Muscle of back (tissue), 11 donors: ENCODE measurements around the gene PTCH1. TPM values are rescaled to one million over a fixed set of nuclear protein-coding genes. Genes with fewer than 3 reads are reported as not detected.

Experiments
- DNase-seq, 3 donors: peaks; one replicate each; pipeline versions ENCODE4 v3.0.0 to v3.0.0-alpha.2; 2013
- polyA plus RNA-seq, 10 donors: library from polyadenylated mRNA; unstranded; fragments of 120-200 nt; gene quantifications; one replicate each; pipeline ENCODE4 v1.2.1, GENCODE V29; 2013; ENCODE audit not compliant: insufficient read length in 10 of 10

PTCH1 gene
- polyA plus RNA-seq, 10 donors, result 5.1 to 32.6 (median 7.7) TPM

DNA sequence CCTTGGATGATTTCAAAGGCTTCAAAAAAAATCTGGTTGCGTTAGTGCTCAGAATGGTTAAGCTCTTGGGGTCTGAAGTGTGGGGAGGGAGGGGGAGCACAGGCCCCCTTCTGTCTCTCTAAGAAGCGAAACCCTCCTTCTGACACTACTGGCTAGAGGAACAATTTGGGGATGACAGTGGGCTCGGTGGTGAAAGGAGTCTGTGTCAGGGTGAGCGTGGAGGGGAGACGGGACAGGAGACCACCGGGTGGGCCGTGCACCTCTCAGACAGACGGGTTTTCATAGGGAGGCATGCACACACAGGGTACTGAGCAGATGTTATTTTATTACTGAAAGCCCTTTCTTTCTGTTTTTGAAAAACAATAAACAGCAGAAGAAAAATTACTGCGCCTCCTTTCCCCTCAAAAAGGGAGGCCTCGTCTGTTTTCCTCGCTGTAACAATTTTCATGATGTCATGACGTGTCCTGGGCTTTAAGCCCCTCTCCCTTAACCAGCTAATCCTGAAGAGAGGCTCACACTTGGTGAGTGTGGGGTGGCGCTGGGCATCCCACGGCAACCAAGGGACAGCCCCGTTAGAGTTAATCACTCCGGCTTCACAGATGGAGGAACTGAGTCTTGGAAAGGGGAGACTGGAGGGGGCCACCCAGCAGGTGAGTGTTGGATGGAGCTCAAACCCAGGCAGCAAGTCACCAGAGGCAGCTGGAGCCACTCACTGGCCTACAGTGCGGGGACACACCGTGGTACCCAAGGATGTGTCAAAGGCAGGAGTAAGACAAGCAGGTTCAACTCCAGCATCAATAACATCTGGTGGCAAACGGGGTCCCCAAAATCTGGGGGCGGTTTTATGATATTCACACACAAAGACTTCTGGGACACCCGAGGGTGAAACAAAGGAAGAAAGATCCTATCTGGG is 53.4 kb downstream of the PTCH1 start:
- no peak for DNase-seq

- DNase-seq, result peak; percentile 84 to 96 (median 92)
These were observed 54.3 kb downstream of the PTCH1 start for GRCh38 chr9:95462249-95463147.

DNA sequence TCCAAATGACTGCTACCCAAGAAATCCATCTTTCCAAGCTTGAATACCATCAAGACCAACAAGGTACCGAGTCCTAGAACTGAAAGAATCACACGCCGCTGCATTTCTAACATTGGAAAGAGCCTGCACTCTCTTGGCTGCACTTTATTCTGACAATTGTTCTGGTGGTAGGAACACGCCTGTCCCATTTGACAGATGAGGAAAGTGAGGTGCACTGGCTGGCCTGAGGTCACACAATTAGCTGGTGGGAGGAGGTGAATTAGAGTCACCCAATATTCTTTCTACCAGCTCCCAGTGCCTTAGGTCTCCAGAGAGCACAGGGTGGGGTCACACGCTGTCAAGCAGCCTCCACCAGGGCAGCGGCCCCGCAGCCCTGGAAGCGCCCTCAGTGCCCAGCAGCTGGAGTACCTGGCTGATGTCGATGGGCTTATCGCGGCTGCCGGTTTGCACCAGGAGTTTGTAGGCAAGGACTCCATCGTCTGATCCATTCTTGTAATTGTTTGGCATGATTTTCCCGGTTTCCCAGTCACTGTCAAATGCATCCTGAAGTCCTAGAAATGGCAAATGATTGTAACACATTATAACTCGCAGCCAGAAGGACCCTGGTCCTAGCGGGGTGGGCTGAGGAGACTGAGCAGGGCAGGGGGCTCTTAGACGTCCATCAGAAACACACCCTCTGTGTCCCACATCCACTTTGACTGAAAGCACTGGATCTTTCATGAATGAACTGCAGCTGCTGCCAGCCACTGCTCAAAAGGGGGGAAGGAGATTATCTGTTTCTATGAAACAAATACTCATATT is 55.1 kb downstream of the PTCH1 start:
- DNase-seq, result no peak

GRCh38 chr9:95460518-95461164 is 56.1 kb downstream of the PTCH1 start:
- no peak for DNase-seq

DNA sequence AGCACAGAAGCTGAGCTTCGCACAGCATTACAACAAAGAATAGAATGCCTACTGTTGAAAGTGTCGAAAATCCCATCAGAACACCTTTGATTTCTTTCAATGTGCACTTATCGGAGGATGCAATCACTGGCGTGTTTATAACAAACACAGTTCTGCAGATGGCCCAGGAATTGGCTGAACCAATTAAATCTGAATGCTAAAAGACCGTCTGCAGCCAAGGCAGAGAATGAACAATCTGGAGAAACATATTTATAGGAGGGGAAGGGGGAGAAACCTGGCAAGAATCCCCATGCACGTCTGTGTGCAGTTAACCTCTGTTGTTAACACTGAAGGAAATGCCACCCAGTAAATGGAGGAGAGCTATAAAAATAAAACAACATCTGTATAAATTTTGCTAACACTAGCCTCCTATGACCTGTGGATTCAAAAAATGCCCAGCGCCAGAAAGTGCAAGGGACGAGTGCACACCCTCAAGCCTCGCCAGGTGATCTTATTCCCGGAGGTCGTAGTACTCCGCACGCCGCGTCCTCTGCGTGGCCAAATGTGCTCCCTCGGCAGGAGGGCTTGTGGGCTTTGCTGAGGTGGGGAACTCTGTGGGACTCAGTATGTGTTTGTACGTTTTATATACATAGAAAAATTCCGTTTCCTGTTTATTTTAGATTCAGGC is 56.8 kb downstream of the PTCH1 start:
- DNase-seq, result peak in 1 of 3 donors; percentile 58

DNA sequence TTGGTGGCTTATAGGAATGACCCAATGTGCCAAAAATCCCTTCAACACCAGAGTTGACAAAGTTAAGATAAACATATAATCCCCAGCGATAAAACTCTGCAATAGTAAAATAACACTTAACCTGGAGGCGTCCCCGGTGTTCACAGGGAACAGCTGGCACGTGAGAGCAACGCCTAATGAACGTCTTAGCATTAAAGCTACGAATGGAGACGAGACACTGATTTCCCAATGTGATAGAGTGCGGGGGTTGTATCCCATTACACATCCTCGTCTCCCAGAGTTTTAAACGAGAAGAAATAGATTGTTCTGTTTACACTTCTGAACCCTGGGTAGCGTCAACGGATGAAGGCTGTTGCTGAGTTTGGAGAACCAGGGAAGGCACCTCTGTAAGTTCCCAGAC is 57.6 kb downstream of the PTCH1 start:
- DNase-seq, result no peak

- peak in 1 of 3 donors; percentile 29 for DNase-seq
These were observed 58.1 kb downstream of the PTCH1 start for GRCh38 chr9:95458666-95459065.

DNA sequence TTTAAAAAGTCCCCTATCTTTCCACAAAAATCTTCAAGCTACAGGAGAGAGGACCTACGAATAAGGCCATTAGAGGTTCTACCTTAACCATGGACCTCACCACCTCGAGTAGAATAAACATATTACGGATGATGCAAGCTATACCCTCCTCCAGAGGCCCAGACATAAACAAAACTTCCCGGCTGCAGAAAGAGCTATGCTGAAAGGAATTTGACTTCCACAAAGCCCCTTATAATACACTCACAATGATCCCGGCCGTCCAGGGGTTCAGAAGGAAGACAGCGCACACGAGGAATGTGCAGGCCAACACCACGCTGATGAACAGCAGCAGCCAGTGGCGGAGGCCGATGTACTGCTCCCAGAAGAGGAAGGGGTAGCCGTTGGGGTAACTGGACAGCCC is 59.0 kb downstream of the PTCH1 start:
- no peak for DNase-seq

DNA sequence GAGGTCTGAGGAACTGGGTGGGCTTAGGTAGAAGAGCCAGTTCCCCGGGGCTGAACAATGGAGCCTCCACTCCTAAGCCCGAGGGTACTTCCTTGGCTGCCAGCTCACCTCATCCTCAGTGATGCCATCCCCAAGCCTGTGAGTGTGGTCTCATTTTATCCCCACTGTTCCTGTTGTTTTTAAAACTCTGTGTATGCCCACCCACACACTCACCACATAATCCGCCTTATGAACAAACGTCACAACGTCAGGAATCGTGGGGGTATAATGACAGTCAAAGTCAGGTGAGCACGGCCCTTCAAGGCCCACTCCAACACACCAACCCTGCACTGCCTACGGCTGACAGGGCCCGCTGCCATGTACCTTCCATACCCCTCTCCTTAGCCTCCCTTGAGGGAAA is 61.1 kb downstream of the PTCH1 start:
- no peak for DNase-seq

- no peak for DNase-seq
These were observed 64.6 kb downstream of the PTCH1 start for GRCh38 chr9:95452176-95452575.

GRCh38 chr9:95451065-95451426 is 65.7 kb downstream of the PTCH1 start:
- DNase-seq, result no peak

DNA sequence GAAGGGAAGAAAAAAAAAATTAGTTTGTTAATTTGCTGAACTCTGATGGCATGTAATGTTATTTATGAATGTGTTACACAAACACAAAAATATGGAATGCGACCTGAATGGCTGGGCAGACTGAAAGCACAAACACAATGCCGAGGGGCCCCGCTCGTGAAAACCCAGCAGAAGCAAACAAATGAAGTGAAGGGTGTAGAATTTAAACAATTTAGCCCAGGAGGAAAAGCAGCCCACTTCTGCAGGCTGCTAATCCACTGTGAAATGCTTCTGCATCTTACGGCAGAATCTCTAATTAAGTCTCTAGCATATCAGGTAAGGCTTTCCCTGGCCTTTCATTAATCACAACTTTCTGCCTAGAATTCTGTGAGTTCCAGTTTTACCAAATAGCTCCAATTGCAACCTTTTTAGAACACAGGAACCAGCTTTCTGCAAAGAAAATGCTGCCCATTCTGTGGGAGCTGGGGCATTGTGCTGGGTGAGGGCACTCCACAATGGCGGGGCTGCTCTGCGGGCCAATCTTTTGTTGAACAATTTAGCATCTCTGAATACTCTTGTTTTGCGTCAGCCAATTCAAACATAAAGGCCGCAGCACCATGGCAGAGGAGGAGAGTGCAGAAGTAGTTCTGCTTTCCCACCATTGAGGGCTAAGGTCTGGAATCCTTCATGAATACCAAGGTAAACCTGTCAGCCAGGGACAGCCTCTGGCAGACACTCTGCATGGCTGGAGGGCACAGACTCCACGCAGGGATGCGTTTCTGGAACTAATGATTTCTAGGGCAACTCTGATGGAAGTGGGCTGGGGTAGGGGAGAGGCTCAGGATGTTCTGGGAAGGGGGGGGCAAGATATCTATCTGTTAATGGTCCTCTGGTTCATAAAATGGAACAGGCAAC is 66.4 kb downstream of the PTCH1 start:
- no peak for DNase-seq

GRCh38 chr9:95449016-95449415 is 67.8 kb downstream of the PTCH1 start:
- no peak for DNase-seq

DNA sequence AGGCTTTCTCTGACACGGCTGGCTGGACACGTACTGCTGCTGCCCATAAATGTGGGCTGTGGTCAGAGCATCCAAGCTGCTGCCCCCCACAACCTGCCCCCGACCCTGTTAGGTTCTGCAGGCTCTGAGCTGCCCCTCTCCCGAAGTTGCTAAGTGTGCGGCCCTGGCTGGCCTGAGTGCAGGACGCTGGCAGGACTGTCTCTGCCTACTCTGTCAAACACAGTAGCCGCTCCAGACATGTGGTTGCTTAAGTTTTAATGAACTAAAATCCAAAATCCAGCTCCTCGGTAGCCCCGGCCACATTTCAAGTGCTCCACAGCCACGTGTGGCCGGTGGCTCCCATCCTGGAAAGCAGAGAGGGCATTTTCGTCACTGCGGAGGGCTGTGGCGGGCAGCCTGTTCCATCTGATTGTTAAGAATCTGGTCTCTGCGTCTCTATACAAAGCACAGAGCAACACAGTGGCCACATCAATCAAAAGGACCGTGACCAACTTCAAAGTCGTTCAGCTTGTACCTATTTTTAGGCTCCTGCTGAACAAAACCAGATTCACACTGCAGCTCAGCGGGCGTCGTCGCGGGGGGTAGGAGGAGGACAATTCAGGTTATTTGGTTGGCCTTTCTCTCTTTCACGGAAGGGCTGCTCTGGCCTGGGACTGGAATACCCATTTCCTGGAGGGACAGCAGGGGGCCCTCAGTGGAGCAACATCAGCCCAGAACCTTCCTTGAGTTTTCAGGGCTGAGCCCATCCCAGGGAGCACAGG is 68.9 kb downstream of the PTCH1 start:
- no peak for DNase-seq

DNA sequence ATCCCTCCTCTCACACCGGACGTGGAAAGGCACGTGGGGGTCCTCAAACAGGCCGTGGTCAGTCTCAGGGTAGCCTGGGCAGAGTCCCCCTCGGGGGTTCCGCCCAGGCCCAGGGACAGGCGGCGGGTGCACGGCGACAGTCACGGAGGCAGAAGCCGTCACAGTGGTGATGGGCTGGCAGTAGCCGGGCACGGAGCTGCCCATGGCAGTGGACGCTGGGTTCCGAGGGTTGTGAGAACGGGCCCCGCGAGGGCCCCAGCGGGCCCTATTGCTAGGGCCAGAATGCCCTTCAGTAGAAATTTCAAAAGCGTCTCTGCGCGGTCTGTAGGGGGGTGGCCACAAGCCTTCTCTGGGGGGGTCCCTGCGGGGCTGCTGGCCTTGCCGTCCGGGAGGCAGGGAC is 69.8 kb downstream of the PTCH1 start:
- DNase-seq, result no peak

DNA sequence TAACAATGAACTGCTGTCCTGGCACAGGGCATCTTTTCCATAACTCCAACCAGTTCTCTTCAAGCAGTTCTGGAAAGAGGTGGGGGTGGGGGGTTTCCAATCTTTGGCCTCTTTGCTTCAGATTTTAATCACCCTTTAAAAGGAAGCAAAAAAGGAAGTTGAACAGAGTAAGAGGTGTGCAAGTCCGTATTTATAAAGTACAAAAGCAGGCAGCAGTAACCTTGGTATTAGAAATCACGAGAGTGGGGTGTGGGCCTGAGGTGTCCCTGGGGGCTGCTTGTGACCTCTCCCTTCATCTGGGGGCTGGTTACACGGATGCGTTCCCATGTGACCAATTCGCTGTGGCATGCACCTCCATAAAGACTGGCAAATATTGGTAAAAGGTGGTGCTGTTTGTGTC is 70.5 kb downstream of the PTCH1 start:
- DNase-seq, result no peak

GRCh38 chr9:95444160-95444559 is 72.6 kb downstream of the PTCH1 start:
- DNase-seq, result no peak

- DNase-seq, result no peak
These were observed 73.5 kb downstream of the PTCH1 start for GRCh38 chr9:95443301-95443700.

- no peak for DNase-seq
These were observed 75.7 kb downstream of the PTCH1 start for GRCh38 chr9:95441081-95441480.
